ENCODE data around the gene KLHL2.
"Not testable (repeated sequence)": the region's sequence is repeated elsewhere in the genome, so short reads cannot be mapped to it uniquely, and the experiment has no call there.

Gene KLHL2, protein sequence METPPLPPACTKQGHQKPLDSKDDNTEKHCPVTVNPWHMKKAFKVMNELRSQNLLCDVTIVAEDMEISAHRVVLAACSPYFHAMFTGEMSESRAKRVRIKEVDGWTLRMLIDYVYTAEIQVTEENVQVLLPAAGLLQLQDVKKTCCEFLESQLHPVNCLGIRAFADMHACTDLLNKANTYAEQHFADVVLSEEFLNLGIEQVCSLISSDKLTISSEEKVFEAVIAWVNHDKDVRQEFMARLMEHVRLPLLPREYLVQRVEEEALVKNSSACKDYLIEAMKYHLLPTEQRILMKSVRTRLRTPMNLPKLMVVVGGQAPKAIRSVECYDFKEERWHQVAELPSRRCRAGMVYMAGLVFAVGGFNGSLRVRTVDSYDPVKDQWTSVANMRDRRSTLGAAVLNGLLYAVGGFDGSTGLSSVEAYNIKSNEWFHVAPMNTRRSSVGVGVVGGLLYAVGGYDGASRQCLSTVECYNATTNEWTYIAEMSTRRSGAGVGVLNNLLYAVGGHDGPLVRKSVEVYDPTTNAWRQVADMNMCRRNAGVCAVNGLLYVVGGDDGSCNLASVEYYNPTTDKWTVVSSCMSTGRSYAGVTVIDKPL

DNA sequence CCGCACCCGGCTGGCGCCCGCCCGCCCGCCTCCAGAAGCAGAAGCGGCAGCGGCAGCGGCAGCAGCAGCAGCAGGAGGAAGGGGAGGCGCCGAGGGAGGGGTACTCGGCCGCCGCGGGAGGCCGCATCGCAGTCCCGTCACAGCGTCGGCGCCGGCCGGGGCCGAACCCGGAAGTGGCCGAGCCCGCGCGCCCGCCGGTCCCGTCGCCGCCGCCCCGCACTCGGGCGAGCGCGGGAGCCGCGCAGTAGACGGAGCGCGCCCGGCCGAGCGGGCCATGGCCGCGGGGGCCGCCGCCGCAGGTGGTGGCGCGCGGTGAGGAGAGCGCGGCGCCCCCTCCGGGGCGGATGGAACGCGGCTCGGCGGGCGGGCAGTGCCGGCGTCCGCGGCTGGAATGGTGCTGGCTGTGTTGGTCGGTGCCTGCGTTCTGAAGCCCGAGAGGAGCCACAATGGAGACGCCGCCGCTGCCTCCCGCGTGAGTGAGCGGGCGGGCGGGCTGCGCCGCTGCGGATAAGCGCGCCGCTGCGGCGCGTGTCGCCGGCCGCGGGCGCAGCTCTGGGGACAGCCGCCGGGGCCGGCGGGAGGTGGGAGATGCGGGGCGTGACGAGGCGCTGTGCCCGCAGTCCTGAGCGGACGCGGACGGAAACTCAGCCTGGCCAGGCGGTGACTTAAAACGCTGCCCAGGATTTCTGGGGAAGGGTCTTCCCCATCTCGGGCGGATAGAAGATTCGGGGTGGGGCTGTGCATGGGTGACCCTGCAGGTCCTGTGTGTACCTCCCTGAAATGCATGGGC is at the start of gene KLHL2:
TSS of gene KLHL2 (plus strand) at position 131 of the 790 bp plus-strand sequence. CDS start at position 447, 316 bp downstream.
- DNase-seq (ENCODE audit: low read depth in 1 of 2, low spot score in 1 of 2): peak; percentile 27 to 61

DNA sequence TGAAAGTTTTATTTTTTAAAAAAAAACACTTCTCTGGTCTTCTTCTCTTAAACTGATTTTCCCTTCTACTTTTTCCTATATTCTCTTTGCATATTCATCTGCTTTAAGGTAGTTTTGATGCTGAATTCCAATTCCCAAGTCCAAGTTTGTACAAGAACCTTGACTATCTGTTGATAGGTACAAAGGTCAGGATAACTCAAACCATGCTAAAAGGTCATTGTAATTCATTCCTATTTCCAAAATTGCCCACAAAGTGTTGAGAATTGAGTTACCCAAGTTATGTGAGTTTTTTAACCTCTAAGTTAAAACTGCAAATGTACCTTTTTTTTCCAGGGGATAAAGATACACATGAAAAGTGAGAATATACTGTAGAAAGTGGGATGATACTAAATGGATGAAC is 48.6 kb upstream of the KLHL2 start:
- no peak for DNase-seq (ENCODE audit: low read depth in 1 of 2, low spot score in 1 of 2)

- no peak for DNase-seq (ENCODE audit: low read depth in 1 of 2, low spot score in 1 of 2)
Measured at GRCh38 chr4:165164257-165164656, 43.1 kb upstream of the KLHL2 start.

- DNase-seq (ENCODE audit: low read depth in 1 of 2, low spot score in 1 of 2): not testable (repeated sequence)
Measured at GRCh38 chr4:165166872-165167271, 40.5 kb upstream of the KLHL2 start.

DNA sequence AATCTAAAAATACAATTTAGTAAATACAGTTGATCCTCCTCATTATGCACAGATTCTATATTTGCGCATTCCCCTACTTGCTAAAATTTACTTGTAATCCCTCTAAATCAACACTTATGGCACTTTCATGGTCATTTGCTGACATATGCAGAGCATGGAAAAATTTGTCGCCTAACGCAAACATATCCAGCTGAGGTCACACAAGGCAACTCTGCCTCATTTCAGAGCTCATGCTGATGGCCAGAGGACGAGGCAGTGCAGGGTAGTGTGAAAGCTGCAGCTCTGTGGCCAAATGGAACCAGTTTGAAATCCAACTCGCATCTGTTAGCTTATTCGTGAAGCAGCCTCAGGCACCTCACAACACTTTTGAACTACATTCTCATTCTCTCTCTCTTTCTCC is 39.7 kb upstream of the KLHL2 start:
- DNase-seq (ENCODE audit: low read depth in 1 of 2, low spot score in 1 of 2): no peak

DNA sequence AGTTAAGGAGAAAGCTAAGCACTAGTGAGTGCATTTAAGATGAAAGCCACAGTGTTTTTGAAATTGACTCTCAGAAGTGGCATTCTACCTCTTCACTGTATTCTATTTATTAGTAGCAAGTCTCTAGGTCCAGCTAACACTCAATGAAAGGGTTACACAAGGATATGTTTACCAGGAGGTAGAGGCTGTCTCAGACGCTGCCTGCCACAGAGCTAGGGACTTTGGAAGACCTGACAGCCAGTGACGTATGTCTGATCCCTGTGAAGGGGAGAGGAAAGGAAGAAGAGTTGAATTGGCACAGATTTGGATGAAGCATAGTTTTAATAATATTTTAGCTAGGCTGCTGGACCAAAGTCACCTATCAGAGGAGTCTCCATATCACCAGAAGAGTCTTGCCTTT is 36.5 kb upstream of the KLHL2 start:
- no peak for DNase-seq (ENCODE audit: low read depth in 1 of 2, low spot score in 1 of 2)

- not testable (repeated sequence) for DNase-seq (ENCODE audit: low read depth in 1 of 2, low spot score in 1 of 2)
Measured at GRCh38 chr4:165175470-165175869, 31.9 kb upstream of the KLHL2 start.

GRCh38 chr4:165175879-165176278 is 31.5 kb upstream of the KLHL2 start:
- DNase-seq (ENCODE audit: low read depth in 1 of 2, low spot score in 1 of 2): no peak

GRCh38 chr4:165177725-165178666 is 29.4 kb upstream of the KLHL2 start:
- DNase-seq (ENCODE audit: low read depth in 1 of 2, low spot score in 1 of 2): no peak

GRCh38 chr4:165184220-165184619 is 23.1 kb upstream of the KLHL2 start:
- DNase-seq (ENCODE audit: low read depth in 1 of 2, low spot score in 1 of 2): no peak

DNA sequence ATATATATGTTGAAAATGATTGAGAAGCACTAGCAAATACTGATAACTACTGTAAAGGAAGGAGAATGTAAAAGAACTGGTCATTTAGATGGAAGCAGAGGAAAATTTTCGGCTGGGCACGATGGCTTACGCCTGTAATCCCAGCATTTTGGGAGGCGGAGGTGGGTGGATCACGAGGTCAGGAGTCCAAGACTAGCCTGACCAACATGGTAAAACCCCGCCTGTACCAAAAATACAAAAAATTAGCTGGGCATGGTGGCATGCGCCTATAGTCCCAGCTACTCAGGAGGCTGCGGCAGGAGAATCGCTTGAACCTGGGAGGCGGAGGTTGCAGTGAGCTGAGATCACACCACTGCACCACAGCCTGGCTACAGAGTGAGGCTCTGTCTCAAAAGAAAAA is 22.4 kb upstream of the KLHL2 start:
- DNase-seq (ENCODE audit: low read depth in 1 of 2, low spot score in 1 of 2): not testable (repeated sequence)

DNA sequence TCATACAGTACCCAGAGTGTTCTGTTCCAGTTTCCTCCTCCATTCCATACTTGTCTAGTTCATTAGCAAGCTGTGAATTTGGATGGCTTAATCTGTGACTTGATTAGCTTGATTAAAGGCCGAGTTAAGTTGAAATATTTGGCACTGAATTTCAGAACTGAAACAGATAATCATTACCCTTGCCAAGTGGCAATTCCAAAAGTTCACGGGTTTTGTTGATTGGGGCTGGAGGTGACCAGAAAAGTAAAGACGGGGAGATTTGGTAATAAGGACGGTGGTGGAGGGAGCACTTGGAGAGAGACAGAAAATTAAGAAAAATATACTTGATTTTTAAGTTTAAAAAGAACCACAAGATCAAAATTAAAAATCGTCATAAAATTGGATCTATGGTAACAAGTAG is 21.9 kb upstream of the KLHL2 start:
- DNase-seq (ENCODE audit: low read depth in 1 of 2, low spot score in 1 of 2): no peak

- no peak for DNase-seq (ENCODE audit: low read depth in 1 of 2, low spot score in 1 of 2)
Measured at GRCh38 chr4:165190591-165191347, 16.6 kb upstream of the KLHL2 start.

DNA sequence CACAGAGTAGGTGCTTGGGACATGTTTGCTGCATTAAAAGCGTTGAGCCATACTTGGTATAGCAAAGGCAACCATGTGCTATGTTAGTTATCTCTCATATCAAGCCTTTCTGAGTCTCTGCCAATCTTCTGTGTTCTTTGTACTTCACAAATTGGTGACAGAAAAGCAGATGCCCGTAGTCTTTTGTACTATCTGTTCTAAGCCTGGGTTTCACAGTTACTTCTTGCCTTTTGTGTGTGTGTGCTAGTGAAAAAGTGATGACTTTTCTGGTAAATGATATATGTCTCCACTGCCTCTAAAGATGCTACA is 16.1 kb upstream of the KLHL2 start:
- no peak for DNase-seq (ENCODE audit: low read depth in 1 of 2, low spot score in 1 of 2)

DNA sequence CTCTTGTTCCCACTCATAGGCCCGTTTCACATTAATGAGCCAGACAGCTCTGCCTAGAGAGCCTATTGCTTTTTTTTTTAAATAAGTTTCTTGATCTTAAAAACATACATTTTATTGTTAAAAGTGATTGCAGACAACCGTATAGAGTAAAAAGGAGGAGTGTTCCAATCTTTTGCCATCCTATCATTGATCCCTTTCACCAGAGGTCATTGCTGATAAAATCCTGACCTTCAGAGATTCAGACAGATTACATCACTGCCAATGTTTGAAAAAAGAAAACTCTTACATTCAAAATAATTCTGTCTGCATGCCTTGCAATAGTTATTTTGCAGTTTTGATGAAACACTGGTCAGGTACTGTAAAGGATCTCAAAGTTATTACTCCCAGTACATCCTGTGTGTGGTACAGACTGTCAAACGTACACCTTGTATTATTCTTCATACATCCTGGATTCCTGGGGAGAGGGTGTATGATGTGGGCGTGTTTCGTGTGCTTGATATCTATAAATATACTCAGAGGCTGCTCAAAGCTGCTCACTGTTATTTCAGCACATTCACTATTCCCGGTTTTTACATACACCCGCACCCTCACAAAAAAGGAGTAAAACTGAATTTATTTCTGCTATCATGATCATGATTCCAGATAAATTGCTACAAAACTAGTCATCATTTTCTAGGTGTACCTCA is 15.4 kb upstream of the KLHL2 start:
- DNase-seq (ENCODE audit: low read depth in 1 of 2, low spot score in 1 of 2): no peak

DNA sequence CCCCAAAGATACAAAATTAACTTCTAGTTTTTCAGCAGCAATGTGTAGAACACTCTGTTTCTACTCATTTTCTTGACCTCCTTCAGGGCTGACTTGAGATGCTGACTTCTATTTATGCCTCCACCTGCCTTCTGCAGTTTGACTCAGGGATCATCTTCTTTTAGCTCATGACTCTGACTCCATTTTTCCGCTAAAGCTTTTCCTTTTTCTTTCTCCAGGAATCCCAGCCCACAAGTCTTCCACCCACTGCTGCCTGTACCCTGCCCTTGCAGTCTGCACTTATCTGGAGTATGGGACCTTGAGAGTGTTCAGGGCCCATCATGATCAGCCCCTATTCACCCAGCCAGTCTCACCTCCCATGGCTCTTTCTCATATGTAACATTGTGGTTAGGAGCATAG is 14.9 kb upstream of the KLHL2 start:
- DNase-seq (ENCODE audit: low read depth in 1 of 2, low spot score in 1 of 2): no peak

DNA sequence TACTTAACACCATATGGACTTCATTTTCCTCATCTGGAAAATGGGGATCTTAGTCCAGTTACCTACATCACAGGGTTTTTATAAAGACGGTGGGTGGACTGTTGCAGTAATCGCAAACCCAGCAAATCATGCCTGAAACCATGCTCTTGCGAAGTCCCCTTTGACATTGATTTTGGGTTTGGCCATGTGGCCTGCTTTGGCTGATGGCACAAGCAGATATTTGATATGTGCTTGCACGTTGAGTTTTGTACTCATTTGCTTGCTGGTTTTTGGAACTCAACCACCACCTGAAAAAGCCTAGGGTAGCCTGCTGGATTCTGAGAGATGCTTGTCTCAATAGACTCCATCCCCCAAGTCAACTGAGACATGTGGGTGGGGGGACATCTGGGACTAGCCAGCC is 14.4 kb upstream of the KLHL2 start:
- no peak for DNase-seq (ENCODE audit: low read depth in 1 of 2, low spot score in 1 of 2)

GRCh38 chr4:165194368-165194767 is 13.0 kb upstream of the KLHL2 start:
- DNase-seq (ENCODE audit: low read depth in 1 of 2, low spot score in 1 of 2): no peak

DNA sequence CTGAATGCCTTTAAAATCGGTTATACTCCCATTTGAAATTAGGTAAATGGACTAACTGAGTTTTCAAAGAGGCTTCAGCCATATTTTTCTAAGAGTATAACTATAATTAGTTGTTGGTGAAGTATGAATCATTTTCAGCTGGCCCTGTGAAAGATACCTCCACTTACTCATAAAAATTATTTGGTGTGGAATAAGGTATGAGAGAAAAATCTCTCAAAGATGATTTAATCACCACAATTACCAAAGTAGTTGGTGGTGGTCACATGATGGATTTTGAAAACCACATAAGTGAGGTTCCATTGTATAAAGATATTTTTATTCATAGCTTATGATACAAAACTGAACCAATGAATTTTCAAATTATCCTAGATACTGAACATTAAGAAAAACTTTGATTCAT is 9.0 kb upstream of the KLHL2 start:
- no peak for DNase-seq (ENCODE audit: low read depth in 1 of 2, low spot score in 1 of 2)

- no peak for DNase-seq (ENCODE audit: low read depth in 1 of 2, low spot score in 1 of 2)
Measured at GRCh38 chr4:165199286-165199685, 8.1 kb upstream of the KLHL2 start.
